DMS53 treated with DMSO at 0.1 percent for 48 hours (cell line): ENCODE measurements around the gene CRACR2A.
A peak's percentile ranks its signal among the peaks of the same experiment; 100 is the strongest.

ENCODE experiments used
- DNase-seq: peaks from one replicate; lab custom pipeline; 2025; ENCODE audit not compliant: unreplicated experiment; lab: John Stamatoyannopoulos, UW

Gene CRACR2A

GRCh38 chr12:3753544-3754284 is 805 bp upstream of the CRACR2A start:
- peak; percentile 99 for DNase-seq

- DNase-seq: peak; percentile 100
These were observed 706 bp downstream of the CRACR2A start for GRCh38 chr12:3752096-3752709.

GRCh38 chr12:3751151-3752095 is 1.5 kb downstream of the CRACR2A start:
- no peak for DNase-seq

- no peak for DNase-seq
These were observed 2.3 kb downstream of the CRACR2A start for GRCh38 chr12:3750616-3751015.

GRCh38 chr12:3748620-3749019 is 4.3 kb downstream of the CRACR2A start:
- DNase-seq: no peak

- DNase-seq: no peak
These were observed 4.8 kb downstream of the CRACR2A start for GRCh38 chr12:3747976-3748619.

GRCh38 chr12:3747543-3747942 is 5.4 kb downstream of the CRACR2A start:
- DNase-seq: no peak

- DNase-seq: no peak
These were observed 6.2 kb downstream of the CRACR2A start for GRCh38 chr12:3746758-3747157.

- DNase-seq: no peak
These were observed 7.8 kb downstream of the CRACR2A start for GRCh38 chr12:3745152-3745551.

- no peak for DNase-seq
These were observed 8.5 kb downstream of the CRACR2A start for GRCh38 chr12:3744229-3744901.

- no peak for DNase-seq
These were observed 9.1 kb downstream of the CRACR2A start for GRCh38 chr12:3743803-3744202.

- no peak for DNase-seq
These were observed 10.8 kb downstream of the CRACR2A start for GRCh38 chr12:3741882-3742672.

GRCh38 chr12:3740480-3741231 is 12.3 kb downstream of the CRACR2A start:
- DNase-seq: no peak

GRCh38 chr12:3735432-3735831 is 17.5 kb downstream of the CRACR2A start:
- DNase-seq: no peak

GRCh38 chr12:3732901-3733300 is 20.0 kb downstream of the CRACR2A start:
- DNase-seq: peak; percentile 98

- no peak for DNase-seq
These were observed 22.8 kb downstream of the CRACR2A start for GRCh38 chr12:3730111-3730510.

GRCh38 chr12:3728686-3729085 is 24.2 kb downstream of the CRACR2A start:
- DNase-seq: no peak

- DNase-seq: no peak
These were observed 24.9 kb downstream of the CRACR2A start for GRCh38 chr12:3727877-3728632.
